Activated naive CD4-positive, alpha-beta T cell (primary cell): ENCODE measurements around the gene PPP1R17.

Source experiments
- DNase-seq, 4 experiments: peaks; one replicate each; lab custom pipeline; 2025; lab: John Stamatoyannopoulos, UW

Gene PPP1R17

GRCh38 chr7:31687024-31687748 lies at the start of gene PPP1R17:
Gene PPP1R17, plus strand, starts transcription at chr7:31687215. Its CDS starts 5,227 bp downstream, at chr7:31692442.
- DNase-seq: no peak

GRCh38 chr7:31640381-31640780 lies 46.6 kb upstream of the PPP1R17 start:
- DNase-seq: no peak

DNA sequence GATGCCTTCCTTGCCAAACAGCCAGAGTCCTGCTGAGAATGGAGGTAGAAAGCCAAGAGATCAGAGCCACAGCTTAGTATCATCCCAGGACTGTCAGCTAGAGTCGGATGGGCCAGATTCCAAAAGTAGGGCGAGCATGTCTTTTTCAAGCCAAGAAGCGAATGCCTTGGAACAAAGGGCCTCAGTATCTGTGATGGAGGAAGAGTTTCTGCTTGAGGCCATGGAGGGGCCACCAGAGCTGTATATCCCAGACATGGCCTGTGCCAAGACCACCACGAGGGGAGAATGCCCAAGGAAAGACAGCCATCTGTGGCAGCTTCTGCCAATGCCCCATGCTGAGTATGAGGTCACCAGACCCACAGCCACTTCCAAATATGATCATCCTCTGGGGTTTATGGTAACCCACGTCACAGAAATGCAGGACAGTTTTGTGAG lies 44.3 kb upstream of the PPP1R17 start:
- DNase-seq: no peak

DNA sequence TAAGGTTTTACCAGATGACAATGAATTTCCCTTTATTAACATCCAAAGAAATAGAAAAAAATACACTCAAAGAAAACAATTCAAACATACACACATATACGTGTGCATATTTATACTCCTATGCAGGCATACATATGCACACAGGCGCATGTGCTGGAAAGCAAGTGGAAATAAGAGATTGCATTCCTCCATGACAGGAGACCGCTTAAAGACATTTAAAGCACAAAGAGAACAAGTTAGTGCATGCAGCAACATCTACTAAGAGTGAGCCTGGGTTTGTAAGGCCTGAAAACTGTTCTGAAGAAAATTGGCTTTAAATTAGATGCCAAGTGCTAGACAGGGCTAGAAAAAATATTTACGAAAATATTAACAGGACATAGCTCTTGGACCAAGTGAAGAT lies 40.1 kb upstream of the PPP1R17 start:
- DNase-seq: no peak

DNA sequence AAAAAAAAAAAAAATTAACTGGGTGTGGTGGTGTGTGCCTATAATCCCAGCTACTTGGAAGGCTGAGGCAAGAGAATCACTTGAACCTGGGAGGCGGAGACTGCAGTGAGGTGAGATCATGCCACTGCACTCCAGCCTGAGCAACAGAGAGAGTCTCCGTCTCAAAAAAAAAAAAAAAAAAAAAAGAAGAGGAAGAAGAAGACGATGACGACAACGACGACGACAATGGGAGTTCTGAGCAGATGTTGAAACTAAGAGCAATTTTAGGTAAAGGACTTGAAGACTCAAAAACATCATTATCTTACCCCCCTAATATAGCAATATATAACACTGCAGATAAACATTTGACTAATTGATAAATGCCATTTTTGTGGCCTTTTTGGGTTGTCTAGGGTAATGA lies 39.5 kb upstream of the PPP1R17 start:
- no peak for DNase-seq

- DNase-seq: no peak
These were observed 38.7 kb upstream of the PPP1R17 start for GRCh38 chr7:31648288-31648687.

- DNase-seq: no peak
These were observed 38.1 kb upstream of the PPP1R17 start for GRCh38 chr7:31648880-31649279.

DNA sequence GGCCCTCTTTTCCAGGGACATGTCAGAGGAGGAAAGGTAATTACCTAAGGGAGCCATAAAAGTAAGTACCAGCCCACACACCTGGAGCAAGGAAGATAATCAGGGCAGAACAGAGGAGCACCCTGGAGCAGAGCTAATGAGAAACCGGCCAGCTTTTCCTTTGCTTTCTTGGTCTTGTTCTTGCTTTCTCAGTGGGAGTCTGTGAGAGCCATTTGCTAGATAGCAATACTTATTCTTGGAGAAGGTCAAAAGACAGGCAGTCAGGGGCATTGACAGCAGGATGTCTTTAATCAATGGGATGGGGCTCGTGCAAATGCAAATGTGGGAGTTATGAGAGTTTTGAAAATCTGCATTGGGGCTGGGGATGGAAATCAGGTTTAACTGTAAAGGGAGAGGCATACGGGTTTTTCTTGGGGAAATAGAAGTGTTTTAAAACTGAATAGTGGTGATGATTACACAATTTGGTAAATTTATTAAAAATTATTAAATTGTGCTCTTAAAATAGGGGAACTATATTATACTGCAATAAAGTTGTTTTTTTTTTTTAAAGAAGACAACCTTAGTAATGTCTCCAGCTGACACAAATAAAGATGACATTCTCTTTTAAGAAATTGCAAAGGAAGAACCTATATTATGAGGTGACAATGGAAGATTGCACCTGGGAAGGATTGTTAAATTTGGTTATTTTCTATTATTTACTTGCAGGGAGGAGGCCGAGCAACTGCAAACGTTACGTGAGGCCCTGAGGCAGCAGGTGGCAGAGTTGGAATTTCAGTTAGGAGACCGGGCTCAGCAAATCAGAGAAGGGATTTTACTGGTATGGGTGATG lies 35.6 kb upstream of the PPP1R17 start:
- no peak for DNase-seq

DNA sequence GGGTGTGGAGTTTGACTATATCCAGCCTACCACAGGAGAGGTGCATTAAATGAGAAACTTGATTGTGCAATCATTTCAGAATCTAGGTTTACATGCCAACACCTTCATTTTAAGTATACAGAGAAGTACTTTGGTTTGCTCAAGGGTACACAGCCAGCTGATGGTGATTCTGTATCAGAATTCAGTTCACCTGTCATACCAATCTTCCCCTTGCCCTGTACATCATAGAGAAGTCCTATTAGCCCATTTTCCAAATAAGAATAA lies 35.0 kb upstream of the PPP1R17 start:
- DNase-seq: no peak

- DNase-seq: no peak
These were observed 23.9 kb upstream of the PPP1R17 start for GRCh38 chr7:31663072-31663471.

DNA sequence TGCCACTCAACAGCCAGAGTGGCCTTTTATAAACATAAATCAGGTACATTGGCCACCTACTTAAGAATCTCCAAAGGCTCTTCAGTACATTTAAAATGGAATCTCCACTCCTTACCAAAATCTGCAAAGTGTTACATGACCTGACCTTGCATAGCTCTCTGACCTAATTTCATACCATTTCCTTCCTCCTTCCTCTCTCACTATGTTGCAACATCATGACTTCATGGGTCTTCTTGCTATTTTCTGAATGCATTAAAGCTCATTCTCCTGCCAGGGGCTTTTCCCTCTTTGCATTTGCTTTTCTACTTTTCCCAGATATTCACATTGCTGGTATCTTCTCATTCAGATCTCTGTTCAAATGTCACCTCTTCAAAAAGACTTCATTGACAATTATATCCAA lies 22.1 kb upstream of the PPP1R17 start:
- DNase-seq: no peak

DNA sequence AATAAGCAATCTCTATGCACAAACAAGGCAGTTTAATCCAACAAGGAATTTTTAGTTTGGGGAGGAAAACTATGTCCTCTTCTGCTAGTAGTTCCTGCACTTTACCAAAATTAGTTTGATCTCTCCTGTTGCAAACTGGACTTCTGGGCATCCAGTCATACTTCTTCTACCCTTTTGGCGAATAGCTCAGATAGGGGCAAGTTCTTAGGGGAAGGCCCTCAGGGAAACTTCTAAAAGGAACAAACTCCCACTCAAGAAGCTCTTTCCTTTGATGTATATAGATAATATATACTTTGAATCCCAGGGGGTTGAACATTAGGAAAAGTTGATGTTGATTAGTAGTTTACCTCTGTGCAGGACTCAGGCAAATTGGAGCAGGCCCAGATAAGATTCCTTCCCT lies 21.5 kb upstream of the PPP1R17 start:
- no peak for DNase-seq

GRCh38 chr7:31669461-31669860 lies 17.6 kb upstream of the PPP1R17 start:
- no peak for DNase-seq

DNA sequence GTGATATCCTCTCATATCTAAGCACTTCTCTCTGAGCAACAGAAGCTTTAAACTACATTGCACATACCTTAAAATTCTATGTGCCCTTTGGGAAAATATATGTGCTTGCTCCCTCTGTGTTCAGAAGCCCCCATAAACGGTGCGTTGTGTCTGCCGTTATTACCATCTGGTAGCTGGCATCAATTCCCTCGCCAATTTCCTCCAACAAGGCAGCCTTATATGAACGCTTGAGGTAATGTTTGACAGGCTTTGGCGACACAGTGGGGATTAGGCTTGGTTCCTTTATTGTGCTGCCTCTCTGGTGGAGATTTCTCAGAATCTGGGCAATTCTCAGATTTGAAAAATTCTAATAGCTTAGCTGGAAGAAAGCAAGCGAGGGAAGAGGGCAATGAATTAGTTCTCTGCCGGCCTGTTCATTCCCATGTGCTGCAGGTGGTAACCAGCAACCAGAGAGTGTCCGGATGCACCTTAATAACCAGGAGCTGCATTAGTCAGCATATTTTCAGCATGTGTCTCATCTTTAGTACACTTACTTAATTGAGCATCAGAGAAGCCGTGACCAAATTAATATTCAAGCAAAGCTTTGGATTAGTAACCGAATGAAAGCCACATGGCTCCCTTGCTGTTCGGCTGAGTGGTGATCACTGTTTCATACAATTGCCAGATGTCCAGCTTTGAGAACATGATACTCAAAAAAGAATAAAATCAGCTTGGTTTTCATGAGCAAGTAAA lies 7.3 kb upstream of the PPP1R17 start:
- DNase-seq: no peak

GRCh38 chr7:31683445-31684225 lies 3.4 kb upstream of the PPP1R17 start:
- DNase-seq: no peak

- no peak for DNase-seq
These were observed 1.4 kb downstream of the PPP1R17 start for GRCh38 chr7:31688372-31688771.

DNA sequence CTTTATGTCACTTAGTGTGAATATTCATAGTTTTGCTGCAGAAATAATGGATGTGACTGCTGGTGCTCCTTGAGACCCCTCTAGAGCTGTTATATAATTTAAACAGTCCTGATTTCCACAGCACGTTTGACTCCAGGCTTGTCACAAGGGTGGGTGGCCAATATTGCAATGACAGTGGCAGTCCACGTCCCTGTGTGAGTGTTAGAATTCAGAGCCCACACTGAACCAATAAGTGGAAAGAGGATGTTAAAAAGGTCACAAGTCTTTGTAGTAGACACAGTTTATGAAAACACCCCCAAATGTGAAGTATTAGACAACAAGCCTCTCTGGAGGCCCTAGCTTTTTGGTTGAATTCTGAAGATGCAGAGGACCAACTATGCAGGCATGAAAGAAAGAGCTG lies 2.0 kb downstream of the PPP1R17 start:
- no peak for DNase-seq

DNA sequence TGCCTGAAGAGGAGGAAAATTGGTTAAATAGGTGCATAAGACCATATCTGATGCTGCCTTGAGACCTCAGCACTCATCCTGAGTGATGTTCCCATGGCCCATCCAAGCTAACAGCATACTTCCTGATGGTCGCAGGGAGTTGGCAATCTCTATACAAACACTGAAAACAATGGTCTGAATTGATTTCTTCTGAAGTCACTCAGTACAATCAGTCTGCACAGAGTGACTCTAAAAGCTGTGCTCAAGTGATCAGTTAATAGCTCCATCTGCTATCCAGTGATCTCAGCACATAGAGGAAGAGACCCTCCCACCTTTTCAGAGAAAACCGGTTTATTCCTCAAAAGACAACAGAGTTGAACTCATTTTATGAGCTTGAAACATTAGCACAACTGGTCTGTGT lies 3.9 kb downstream of the PPP1R17 start:
- no peak for DNase-seq

GRCh38 chr7:31692451-31692850 lies 5.4 kb downstream of the PPP1R17 start:
- DNase-seq: no peak

DNA sequence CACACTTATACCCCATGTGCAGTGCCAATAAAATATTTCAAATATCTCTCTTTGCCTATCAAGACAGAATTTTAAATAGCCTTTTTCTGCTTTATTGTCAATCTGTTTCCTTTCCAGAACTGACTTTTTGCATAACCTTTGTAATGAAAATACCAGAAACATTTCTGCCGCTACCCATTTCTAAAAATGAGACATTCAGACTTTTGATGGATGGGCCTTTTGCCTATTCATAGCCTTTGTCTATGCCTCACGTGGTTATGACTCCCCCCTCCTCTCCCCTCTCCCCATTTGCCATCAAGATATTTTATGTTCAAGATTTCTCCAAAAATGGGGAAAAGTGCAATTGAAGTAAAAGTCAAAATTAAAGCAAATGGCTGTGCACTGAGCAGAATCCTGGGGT lies 5.9 kb downstream of the PPP1R17 start:
- DNase-seq: no peak

GRCh38 chr7:31695859-31696614 lies 9.0 kb downstream of the PPP1R17 start:
- no peak for DNase-seq
